Lower lobe of right lung (tissue), 2 donors: ENCODE results near the gene CKB. TPM values are rescaled to one million over a fixed set of nuclear protein-coding genes. Genes with fewer than 3 reads are reported as not detected.

Experiments used
- ATAC-seq, 2 donors: fragments of 200-7000 bp; cut with Tn5 transposase; one replicate each; pipeline ENCODE4 v1.9.1; 2020 to 2022; ENCODE audit warnings: mild to moderate bottlenecking in 2 of 2, moderate library complexity in 2 of 2
- DNase-seq: peaks from one replicate; pipeline ENCODE4 v3.0.0-alpha.2; 2020
- H3K27ac ChIP-seq: fragments of 200-600 bp; one replicate; pipeline ENCODE4 v1.8.0; 2022
- H3K27me3 ChIP-seq: fragments of 200-600 bp; one replicate; pipeline ENCODE4 v1.8.0; 2022; ENCODE audit warnings: low read depth
- H3K36me3 ChIP-seq: fragments of 200-600 bp; one replicate; pipeline ENCODE4 v1.8.0; 2022; ENCODE audit warnings: mild to moderate bottlenecking
- H3K4me1 ChIP-seq: fragments of 200-600 bp; one replicate; pipeline ENCODE4 v1.8.0; 2022
- H3K4me3 ChIP-seq: fragments of 200-600 bp; one replicate; pipeline ENCODE4 v1.8.0; 2022; ENCODE audit warnings: mild to moderate bottlenecking
- H3K9me3 ChIP-seq: fragments of 200-600 bp; one replicate; pipeline ENCODE4 v1.8.0; 2022
- intact Hi-C: fragments of 100-400 bp; cut with DNase I; formaldehyde crosslinking; loops from one replicate; pipeline ENCODE4 v1.11.0; 2022
- total RNA-seq: library from RNA; stranded (reverse); fragmentation: NEBNext Ultra II Directional; extraction: Animal tissue kit (Norgen Biotek cat#: 25700); gene quantifications from one replicate; pipeline ENCODE4 v1.2.1, GENCODE V29; 2021
- TF ChIP-seq, protein P1 (sequence below): fragments of 200-600 bp; IDR thresholded peaks from one replicate; pipeline ENCODE4 v1.8.0; 2022; ENCODE audit warnings: antibody characterized with exemption, mild to moderate bottlenecking
- donor health status: DM: no; HTN: yes; CAD: no; lungs with severe emphysema.

Gene CKB
- total RNA-seq, 1 donor from 2014 or later: 115 TPM

GRCh38 chr14:103545219-103545914 is 22.7 kb upstream of the CKB start:
- ATAC-seq (no peak), DNase-seq (peak; percentile 46)
- peak overlapping the region; percentile 18 for H3K27ac ChIP-seq
- H3K4me3 ChIP-seq: no peak overlapping the region
- H3K4me1 ChIP-seq: peaks cover 54% of the 10 kb centered on the region
- no peaks in the 10 kb centered on the region for H3K9me3 ChIP-seq
- intact Hi-C loops: no loop called here
- H3K36me3 ChIP-seq: no peaks in the 10 kb centered on the region
- H3K27me3 ChIP-seq: no peaks in the 10 kb centered on the region
- TF ChIP-seq, protein P1, sequence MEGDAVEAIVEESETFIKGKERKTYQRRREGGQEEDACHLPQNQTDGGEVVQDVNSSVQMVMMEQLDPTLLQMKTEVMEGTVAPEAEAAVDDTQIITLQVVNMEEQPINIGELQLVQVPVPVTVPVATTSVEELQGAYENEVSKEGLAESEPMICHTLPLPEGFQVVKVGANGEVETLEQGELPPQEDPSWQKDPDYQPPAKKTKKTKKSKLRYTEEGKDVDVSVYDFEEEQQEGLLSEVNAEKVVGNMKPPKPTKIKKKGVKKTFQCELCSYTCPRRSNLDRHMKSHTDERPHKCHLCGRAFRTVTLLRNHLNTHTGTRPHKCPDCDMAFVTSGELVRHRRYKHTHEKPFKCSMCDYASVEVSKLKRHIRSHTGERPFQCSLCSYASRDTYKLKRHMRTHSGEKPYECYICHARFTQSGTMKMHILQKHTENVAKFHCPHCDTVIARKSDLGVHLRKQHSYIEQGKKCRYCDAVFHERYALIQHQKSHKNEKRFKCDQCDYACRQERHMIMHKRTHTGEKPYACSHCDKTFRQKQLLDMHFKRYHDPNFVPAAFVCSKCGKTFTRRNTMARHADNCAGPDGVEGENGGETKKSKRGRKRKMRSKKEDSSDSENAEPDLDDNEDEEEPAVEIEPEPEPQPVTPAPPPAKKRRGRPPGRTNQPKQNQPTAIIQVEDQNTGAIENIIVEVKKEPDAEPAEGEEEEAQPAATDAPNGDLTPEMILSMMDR: no peak

GRCh38 chr14:103544388-103545218 is 22.0 kb upstream of the CKB start:
- intact Hi-C loops: no loop called here
- H3K9me3 ChIP-seq: no peaks in the 10 kb centered on the region
- peaks cover 57% of the 10 kb centered on the region for H3K4me1 ChIP-seq
- peak; percentile 51 for DNase-seq
- H3K27ac ChIP-seq: peak overlapping the region; percentile 18
- ATAC-seq: no peak
- TF ChIP-seq, protein P1: no peak
- H3K36me3 ChIP-seq: no peaks in the 10 kb centered on the region
- H3K27me3 ChIP-seq: no peaks in the 10 kb centered on the region
- H3K4me3 ChIP-seq: no peak overlapping the region

- Histone ChIP-seq H3K27ac (peak overlapping the region; percentile 31), H3K36me3 (no peaks in the 10 kb centered on the region), H3K27me3 (no peaks in the 10 kb centered on the region), H3K9me3 (no peaks in the 10 kb centered on the region), H3K4me1 (peaks cover 64% of the 10 kb centered on the region), H3K4me3 (no peak overlapping the region)
- ATAC-seq: no peak
- intact Hi-C loops: no loop called here
- TF ChIP-seq, protein P1: no peak
- DNase-seq: peak; percentile 48
Observed at GRCh38 chr14:103543721-103544387, 21.2 kb upstream of the CKB start.

GRCh38 chr14:103543140-103543539 is 20.5 kb upstream of the CKB start:
- peaks cover 68% of the 10 kb centered on the region for H3K4me1 ChIP-seq

DNA sequence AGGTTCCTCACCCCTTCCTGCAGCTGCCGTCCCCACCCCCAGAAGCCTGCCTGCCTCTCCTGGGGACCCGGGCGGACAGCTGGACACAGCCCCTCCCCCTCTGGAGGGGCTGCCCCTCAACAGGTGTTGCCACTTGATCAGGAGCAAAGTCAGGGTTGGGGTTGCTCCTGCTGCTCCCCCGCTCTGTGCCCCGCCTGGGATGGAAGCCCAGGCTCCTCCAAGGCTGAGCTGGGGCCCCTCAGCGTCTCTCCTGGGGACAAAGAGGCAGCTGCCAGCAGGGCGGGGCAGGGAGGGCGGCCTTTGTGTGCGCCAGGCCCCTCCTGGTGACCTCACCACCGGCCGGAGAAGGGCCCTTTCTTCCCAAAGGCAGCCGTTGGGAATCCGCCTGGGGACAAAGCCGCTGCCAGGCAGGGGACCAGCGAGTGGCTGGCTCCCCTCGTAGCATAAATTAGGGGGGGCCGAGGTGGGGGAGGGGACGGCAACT is 20.0 kb upstream of the CKB start:
- TF ChIP-seq, protein P1: no peak
- Histone ChIP-seq H3K4me1 (peaks cover 68% of the 10 kb centered on the region), H3K27me3 (no peaks in the 10 kb centered on the region), H3K27ac (peak overlapping the region; percentile 86), H3K4me3 (no peak overlapping the region), H3K9me3 (no peaks in the 10 kb centered on the region), H3K36me3 (no peaks in the 10 kb centered on the region)
- intact Hi-C loops: no loop called here
- ATAC-seq: peak; percentile 45 to 58
- peak; percentile 77 for DNase-seq

More at GRCh38 chr14:103543140-103543539, 20.5 kb upstream of the CKB start:
- no peaks in the 10 kb centered on the region for H3K27me3 ChIP-seq
- H3K4me3 ChIP-seq: no peak overlapping the region
- peak overlapping the region; percentile 86 for H3K27ac ChIP-seq
- DNase-seq (peak; percentile 44), ATAC-seq (no peak)
- no peaks in the 10 kb centered on the region for H3K36me3 ChIP-seq
- intact Hi-C loops: no loop called here
- no peaks in the 10 kb centered on the region for H3K9me3 ChIP-seq
- TF ChIP-seq, protein P1: no peak
